GM21717 (cell line): ENCODE results near the gene DLX3.

Experiments
- ATAC-seq: cut with Tn5 transposase; IDR thresholded peaks from one replicate; pipeline ENCODE4 v1.9.1; 2021; ENCODE audit warnings: mild to moderate bottlenecking, moderate library complexity; ENCODE audit not compliant: unreplicated experiment

DLX3 gene

DNA sequence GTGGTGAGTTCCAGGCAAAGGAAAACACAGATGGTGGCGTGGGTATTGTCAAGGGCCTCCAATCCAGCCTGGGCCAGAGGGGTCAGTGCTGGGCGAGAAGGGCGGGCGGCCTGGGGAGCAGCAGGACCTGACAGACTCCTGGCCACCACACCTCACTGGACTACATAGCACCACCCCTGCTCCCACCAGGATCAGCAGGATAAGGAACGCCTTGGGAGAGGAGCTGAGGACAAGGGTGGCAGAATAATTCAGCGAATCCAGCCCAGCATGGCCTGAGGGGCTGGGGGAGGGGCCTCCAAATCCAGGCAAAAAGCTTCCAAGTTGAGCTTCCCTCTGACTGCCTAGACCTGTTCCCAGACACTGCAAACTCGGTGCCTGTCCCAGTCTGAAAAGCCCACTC is 19.5 kb downstream of the DLX3 start:
- ATAC-seq = no peak

DNA sequence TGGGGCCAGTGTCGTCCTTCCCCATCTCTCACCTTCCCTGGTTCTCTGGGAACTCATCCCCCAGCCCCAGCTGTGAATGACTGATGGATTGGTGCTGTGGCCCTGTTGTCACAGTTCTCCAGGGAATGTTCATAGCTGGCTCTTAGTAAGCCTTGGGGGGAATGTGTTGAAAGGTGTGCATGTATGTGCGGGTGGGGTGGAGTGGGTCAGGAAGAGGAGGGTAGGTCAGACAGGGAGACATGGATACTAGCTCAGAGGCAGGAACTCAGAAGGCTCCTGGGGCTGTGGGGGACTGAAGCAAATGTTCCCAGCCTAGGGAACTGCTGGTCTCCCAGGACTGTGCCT is 21.8 kb downstream of the DLX3 start:
- no peak for ATAC-seq

DNA sequence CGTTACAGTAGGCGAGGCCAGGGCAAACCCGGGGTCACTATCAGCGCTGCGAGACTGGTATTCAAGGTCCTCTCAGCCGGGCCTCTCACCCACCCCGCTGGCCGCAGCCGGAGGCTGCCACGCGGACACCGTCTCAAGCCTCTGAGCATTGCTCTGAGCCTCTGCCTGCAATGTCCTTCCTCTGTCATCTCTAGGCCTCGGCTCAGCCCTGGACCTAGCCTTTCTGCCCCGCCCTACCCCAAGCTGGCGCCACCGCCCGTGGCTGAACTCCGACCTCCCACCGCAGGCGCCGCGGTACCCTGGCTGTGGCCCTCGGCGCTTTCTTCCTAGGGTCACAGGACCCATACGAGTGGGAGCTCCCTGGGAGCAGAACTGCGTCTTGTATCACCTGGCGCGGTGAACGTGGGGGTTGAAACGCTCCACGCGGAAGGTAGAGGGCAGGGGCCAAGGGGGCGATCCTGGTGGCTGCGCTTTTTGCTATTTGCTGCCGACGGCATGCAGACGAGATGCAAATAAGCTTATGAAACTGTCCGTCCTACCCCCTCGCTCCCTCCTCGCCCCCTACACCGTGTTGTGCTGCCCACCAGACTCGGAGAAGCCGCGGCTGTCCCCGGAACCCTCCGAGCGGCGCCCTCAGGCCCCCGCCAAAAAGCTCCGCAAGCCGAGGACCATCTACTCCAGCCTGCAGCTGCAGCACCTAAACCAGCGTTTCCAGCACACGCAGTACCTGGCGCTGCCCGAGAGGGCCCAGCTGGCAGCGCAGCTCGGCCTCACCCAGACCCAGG is 22.3 kb downstream of the DLX3 start:
- ATAC-seq = no peak

DNA sequence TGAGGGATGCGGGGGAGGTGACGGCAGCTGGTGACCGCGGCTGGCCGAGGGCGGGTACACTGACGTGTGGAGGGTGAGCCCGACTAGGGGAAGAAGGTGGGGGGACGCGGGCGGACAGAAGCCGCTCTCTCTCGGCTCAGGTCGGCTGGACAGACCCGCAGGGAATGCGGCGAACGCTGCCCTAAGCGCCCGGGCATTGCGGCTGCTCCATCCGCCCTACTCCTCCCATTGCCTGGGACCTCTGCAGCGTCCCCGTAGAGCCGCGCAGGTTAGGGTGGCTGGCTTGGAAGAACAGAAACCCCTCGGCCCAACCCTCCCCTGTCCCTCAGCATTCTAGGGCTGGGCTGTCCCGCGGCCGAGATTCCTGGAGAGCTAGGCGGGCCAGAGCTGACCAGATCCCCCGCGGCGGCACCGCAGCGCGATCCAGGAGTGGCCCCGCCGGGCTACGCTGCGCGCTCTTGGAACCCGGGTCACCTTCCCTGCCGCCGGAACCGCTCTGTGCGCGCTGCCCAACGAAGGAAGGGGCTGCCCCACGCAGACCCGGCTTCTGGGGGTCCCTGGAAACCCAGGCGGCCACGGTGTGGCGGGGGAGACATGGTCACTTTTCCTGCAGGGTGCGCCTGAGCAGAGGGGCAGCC is 23.1 kb downstream of the DLX3 start:
- ATAC-seq = no peak

DNA sequence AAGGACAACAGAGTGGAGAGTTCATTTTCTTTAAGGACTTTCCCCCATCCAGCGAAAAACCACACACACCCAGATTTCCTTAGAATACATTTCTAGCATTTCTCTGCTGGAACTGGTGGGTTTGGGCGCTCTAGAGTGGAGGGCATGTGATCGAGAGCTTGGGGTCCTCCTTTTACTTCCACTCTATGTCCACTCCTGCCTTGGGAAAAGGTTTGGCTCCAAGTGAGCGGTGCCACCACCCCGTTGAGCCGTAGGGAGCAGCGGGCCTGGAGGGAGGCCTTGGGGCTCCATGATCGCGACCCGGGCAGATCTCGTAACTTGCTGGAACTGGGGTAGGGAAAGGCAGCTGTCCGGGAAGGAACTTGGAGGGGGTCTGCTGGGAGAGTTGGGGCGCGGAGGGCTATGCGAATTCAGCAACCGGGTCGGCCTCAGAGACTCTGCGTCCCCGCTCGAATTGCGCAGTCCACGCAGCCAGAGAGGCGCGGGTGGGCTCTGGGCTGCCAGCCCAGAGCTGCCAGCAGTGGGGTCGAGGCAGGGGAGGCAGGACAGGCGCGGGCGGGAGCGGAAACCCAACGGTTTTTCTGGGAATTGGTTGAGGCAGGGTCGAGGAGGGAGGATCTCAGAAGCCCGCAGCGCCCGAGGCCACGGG is 23.7 kb downstream of the DLX3 start:
- no peak for ATAC-seq

DNA sequence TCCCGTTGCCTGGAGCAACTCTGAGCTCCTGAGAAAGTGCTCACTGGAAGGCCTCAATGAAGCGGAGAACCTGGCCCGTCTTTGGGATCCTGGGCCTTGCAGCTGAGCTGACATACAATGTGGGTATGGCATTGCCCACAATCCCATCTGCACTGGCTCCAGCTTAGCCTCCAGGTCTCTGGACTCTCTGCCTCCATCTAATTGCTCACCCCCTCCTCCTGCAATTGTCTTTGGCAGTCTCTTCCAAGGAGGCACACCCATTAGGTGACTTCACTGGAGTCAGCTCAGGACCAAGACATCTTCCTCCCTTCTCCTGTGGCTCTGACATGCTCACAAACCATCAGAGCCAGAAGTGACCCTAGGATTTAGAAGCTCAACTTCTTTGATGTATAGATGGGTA is 24.5 kb downstream of the DLX3 start:
- ATAC-seq = no peak

DNA sequence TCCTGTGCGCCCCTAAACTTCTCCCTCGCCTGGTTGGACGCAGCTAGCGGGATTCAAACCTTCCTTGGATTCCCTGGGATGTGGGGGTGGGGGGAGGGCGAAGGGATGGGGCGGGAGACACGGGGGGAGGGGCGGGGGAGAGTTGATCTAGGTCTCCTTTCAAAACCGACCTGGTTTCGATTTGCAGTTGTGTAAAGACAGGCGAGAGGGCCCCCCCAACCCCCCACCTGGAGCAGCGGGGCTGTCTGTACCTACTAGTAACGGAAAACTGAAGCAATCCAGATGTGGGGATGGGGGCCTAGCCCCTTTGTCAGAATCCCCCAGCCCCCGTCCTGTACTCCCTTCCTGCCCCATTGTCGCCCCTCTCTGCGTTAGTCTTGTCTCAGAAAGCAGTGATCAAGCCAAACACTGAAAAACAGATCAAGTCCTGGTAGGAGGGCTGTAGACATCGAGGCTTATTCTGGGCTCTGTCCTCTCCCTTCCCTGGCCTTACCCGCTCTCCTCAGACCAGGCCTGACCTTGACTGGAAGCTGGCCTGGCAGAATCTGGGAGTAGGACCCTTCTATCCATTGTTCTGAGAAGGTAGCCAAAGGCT is 25.1 kb downstream of the DLX3 start:
- no peak for ATAC-seq

DNA sequence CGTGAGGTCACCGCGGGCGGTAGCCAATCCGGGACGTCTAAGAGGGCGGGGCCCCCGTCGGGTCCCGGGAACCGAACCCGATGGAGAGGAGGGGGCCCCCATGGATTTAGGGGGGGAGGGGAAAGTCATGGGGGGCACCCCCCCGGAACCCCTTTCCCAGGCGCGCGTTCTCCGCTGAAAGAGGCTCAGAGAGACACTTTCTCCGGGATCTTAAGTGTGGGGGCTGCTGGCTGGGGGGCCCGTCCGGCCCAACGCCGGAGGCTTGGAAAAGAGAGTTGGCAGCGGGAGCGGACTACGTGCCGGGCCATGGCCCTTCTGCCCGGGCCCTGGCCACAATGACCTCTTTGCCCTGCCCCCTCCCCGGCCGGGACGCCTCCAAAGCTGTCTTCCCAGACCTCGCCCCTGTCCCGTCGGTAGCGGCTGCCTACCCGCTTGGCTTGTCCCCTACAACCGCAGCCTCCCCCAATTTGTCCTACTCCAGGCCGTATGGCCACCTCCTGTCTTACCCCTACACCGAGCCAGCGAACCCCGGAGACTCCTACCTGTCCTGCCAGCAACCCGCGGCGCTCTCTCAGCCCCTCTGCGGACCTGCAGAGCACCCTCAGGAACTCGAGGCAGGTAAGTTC is 25.8 kb downstream of the DLX3 start, which contains the start of gene DLX4:
DLX4 (plus strand) TSS at position 57 of the 626 bp plus-strand sequence; CDS start at position 336, 279 bp downstream.
- ATAC-seq = no peak

DNA sequence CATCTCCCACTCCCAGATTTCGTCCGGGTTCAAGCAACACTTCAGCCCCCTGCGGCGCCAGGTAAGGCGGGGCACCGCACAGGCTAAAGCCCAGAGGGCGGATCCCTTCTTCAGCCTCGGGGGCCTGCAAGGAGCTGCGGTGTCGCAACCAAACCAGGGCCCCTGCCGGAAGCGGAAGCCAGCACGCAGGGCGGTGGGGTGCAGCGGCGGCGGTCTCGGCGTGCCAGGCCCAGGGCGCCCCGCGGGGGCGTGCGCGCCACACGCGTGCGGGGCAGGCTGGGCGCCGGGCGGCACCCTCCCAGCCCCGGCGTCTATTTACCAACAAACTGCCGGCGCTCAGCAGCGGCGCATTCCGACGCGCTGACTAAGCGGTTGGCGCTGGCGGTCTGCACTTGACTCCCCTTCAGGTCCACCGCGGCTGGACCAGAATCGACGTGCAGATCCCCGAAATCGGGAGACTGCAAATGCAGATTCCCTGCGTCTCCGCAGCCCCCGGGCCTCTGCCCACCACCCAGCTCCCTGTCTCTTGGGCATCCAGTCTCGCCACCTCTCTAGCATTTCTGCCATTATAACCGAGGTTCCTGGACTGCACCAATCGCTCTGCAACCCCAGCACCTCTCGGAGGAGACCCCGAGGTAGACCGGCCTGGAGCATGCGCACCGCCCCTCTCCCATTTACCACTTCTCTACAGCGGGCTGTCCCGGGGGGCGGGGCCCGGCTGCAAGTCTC is 26.5 kb downstream of the DLX3 start:
- ATAC-seq = no peak

DNA sequence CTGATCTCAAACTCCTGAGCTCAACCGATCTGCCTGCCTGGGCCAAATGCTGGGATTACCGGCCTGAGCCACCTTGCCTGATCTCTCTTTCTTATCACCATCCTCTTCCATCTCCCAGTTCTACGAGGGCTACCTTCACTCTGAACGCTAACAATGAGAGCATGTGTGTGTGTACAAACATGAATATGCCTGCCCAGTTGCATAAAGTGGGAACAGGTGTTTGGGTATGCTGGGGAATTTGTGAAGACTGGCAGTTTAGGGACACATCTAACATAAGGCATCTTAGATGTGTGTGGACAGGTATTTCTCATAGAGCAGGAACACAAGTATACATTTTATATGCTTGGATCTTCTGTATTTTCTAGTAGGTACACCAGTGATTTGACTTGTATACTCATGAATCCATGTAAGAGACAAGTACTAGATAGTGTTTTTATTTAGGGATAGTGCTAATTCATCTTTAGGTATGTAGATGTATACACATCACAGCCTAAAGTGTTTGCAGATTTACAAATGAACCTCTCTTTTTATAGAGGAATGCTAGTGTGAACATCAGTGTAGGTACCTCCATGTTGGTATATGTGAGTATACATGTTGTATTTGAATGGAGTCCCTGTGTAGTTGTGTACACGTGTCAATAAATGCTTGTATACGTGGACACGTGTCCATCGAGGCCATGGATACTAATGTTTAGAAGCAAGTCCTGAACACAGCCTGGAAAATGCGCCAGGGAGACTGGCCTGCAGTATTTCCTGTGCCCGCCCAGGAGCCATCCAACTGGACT is 27.2 kb downstream of the DLX3 start:
- ATAC-seq = no peak

DNA sequence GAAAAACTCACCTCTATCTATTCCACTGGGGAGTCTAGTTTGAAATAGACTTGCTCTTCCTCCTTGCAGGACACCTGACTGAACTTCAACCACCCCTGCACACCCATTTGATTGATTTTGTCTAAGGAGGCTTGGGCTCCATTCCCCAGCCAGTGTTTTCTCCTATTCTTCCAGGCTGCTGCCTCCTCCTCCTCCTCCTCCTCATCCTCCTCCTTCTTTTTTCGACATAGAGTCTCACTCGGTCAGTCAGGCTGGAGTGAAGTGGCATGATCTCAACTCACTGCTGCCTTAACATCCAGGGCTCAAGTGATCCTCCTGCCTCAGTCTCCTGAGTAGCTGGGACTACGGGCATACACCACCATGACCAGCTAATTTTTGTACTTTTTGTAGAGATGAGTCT is 27.8 kb downstream of the DLX3 start:
- no peak for ATAC-seq

DNA sequence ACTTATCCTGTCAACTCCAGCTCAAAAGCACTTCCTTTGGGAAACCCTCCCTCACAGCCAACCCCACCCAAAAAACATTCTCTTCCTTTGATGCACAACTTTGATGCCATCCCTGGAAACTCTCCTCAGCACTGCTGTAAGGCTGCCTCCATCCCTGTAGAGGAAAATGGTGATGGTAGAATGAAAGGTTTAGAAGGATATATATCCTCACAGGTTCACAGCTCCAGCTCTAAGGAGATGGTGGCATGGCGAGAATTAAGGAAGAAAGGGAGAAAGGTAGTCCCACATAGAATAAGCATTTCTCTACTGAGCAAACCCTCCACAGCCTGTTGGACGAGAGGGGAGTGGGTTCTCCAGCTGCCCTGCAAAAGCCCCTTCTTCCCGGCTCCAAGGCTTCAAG is 28.3 kb downstream of the DLX3 start:
- ATAC-seq = no peak

DNA sequence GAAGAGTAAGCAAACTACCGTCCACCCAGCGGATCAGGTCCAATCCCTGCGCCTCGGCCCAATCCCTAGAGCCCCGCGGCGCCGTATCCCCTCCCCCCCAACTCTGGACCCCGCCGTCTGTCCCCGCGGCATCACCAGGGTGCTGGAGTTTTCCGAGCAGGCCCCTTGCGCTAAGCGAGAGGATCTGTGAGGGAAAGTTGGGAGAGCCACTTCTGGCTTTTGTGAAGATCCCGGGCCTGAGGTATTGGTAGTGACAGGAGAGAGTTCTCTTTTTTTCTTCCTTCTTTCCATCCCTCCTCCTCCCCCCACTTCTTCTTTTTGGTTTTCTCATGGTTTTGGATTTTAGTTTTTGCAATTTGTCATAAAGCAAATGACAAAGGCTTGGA is 29.5 kb downstream of the DLX3 start:
- no peak for ATAC-seq

DNA sequence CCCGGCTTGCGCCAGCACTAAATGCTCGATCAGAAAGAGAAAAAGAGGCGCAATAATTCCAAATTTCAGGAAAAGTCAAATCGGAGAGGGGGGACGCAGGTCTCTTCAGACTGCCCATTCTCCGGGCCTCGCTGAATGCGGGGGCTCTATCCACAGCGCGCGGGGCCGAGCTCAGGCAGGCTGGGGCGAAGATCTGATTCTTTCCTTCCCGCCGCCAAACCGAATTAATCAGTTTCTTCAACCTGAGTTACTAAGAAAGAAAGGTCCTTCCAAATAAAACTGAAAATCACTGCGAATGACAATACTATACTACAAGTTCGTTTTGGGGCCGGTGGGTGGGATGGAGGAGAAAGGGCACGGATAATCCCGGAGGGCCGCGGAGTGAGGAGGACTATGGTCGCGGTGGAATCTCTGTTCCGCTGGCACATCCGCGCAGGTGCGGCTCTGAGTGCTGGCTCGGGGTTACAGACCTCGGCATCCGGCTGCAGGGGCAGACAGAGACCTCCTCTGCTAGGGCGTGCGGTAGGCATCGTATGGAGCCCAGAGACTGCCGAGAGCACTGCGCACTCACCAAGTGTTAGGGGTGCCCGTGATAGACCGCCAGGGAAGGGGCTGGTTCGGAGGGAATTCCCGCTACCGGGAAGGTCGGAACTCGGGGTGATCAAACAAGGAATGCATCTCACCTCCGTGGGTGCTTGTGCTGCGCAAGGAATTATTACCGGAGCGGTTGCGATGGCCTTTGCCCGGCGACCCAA is 30.1 kb downstream of the DLX3 start:
- no peak for ATAC-seq

DNA sequence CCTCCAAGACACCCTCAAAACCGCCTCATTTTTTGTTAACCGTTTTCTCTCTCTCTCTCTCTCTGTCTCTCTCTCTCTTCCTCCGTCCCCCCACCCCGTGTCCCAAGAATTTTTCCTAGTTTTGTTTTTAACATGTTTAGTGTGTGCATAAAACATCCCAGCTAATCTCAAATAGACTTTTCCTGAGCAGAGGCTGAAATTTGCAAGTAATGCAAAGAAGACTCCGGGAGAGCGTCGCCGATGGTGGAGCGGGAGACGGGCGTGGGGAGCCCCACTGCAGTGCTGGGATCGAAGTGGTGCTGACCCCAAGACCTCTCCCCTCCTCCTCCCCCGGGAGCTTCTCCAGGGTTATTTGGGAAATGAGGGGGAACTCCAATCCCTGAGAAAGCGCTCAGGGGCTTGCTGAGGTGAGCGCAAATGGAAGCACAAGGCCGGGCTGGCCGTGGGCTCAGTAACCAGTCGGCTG is 30.7 kb downstream of the DLX3 start:
- no peak for ATAC-seq

DNA sequence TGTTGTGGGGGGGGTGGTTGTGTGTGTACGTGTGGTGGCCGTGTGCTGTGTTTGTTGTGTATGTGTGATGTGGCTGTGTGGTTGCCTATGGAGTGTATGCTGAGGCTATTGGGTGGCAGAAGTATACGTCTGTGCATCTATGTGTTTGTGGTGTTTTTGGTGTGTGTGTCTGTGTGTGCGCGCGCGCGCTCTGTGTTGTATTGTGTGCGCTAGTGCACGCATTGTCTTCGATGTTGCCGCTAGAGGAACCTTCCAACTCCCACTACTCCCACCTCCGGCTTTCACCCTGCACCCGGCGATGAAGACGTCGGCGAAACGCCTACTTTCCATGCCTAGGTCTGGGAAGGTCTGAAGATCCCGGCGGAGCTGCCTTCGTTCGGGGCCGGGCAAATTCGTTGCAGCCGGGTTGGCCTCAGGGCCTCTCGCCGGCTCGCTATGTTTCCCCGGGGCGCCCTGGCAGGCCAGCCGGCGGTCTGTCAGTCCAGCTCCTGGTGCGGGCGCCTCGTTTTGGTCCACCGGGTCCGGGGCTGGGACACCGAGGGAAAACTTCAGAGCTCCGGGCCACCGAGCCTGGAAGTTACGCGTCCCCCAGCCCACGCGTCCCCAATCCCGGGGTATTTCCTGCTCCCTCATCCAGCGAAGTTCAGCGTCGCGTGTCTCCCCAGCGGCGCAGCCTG is 31.3 kb downstream of the DLX3 start:
- ATAC-seq = no peak

DNA sequence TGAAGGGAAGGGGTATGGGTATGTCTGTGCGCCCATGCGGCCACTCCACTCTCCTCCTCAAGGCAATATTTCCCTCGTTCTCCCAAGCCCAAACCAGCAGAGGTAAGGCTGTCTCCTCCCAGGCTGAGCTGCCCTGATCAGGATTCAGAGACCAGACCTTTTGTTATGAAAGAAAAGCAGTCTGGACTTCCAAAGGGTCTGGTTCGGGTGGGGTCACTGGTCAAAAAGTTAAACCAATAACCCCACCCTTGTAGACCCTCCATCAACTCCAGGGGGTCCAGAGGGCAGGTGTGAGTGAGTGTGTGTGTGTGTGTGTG is 31.8 kb downstream of the DLX3 start:
- no peak for ATAC-seq

DNA sequence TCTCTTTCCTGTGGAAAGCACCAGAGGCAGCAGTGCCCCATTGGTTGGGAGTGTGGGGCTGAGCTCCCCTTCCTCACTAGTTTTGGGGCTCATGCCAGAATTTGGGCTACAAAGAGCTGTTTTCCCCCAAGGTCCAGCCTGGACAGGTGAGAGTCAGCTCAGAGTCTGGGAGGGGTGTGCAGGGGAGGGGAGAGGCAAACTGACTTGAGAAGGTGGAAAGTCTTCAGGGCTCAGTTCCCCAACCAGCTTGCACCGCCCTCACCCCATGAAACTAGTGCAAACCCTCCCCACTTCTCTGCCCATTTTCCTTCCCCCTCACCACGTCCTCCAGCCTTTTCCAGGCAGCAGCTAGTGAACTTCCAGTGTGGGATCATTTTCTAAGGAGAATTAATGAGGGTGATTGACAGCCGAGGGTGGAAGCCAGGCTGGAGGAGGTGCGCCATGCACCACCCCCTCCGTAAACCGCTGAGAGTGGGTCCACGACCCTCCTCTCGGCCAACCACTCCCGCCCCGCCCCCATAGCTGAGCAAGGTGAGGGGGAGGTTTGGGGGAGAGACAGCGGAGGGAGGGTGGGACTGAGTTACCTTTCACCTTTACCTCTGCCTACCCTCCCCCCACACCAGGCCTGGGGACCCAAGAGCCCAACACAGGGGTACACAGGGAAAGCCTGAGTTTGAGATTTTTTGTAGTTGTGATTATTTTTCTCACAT is 32.3 kb downstream of the DLX3 start:
- ATAC-seq = no peak
